Measurements from ENCODE around the gene C9orf57.
"Not testable (repeated sequence)": the region's sequence is repeated elsewhere in the genome, so short reads cannot be mapped to it uniquely, and the experiment has no call there.

DNA sequence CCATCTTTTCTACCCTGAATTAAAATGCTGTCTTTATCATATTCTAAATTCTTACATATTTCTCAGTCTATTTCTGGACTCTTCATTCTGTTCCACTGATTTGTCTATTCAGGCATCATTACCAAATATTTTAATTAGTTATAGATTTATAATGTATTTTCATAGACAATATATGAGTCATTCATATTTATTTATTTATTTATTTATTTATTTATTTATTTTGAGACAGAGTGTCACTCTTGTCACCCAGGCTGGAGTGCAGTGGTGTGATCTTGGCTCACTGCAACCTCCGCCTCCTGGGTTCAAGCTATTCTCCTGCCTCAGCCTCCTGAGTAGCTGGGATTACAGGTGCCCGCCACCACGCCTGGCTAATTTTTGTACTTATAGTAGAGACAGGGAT, 35.1 kb upstream of the C9orf57 start:
- TF ChIP-seq, protein P1, sequence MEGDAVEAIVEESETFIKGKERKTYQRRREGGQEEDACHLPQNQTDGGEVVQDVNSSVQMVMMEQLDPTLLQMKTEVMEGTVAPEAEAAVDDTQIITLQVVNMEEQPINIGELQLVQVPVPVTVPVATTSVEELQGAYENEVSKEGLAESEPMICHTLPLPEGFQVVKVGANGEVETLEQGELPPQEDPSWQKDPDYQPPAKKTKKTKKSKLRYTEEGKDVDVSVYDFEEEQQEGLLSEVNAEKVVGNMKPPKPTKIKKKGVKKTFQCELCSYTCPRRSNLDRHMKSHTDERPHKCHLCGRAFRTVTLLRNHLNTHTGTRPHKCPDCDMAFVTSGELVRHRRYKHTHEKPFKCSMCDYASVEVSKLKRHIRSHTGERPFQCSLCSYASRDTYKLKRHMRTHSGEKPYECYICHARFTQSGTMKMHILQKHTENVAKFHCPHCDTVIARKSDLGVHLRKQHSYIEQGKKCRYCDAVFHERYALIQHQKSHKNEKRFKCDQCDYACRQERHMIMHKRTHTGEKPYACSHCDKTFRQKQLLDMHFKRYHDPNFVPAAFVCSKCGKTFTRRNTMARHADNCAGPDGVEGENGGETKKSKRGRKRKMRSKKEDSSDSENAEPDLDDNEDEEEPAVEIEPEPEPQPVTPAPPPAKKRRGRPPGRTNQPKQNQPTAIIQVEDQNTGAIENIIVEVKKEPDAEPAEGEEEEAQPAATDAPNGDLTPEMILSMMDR (conservative IDR thresholded peaks at IDR 0.05), result not testable (repeated sequence)
- not testable (repeated sequence) for TF ChIP-seq ZFX (IDR thresholded peaks at IDR 0.05)

Measured in C4-2B (cell line).